Uterus (tissue), 2 donors: ENCODE results near the gene DNM3.

Experiments used
- POLR2A ChIP-seq, 2 donors: fragments of 450-650 bp; IDR thresholded peaks; one replicate each; pipeline ENCODE4 v1.6.1; 2016; ENCODE audit warnings: antibody characterized with exemption in 2 of 2, mild to moderate bottlenecking in 1 of 2, moderate library complexity in 1 of 2
- TF ChIP-seq, protein P1 (sequence below), 4 experiments: fragments of 200-600 bp in 2 of 4; fragments of 450-650 bp in 2 of 4; sonication (generic) in 2 of 4; IDR thresholded peaks; one replicate each; pipeline ENCODE4 v1.5.1; 2016 to 2019; ENCODE audit warnings: antibody characterized with exemption in 4 of 4, mild to moderate bottlenecking in 2 of 4, moderate library complexity in 1 of 4

DNA sequence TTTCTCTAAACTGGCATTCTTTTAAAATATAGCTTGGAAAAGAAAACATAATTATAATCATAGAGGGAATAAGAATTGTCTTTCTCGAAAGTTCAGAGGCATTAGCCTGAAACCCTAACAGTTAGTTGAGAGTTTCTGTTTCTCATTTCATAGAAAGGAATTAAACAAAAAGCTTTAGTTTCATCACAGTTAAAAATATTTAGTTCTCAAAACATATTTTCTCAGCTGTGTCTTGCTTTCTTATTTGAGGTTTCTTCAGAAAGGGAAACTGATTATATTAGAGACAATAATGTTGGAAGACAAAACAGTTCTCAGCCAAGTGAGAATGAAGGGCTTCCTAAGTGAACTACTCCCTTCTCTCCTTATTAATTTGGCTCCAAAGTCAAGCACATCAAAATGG is 503.8 kb downstream of the DNM3 start:
- TF ChIP-seq, protein P1, sequence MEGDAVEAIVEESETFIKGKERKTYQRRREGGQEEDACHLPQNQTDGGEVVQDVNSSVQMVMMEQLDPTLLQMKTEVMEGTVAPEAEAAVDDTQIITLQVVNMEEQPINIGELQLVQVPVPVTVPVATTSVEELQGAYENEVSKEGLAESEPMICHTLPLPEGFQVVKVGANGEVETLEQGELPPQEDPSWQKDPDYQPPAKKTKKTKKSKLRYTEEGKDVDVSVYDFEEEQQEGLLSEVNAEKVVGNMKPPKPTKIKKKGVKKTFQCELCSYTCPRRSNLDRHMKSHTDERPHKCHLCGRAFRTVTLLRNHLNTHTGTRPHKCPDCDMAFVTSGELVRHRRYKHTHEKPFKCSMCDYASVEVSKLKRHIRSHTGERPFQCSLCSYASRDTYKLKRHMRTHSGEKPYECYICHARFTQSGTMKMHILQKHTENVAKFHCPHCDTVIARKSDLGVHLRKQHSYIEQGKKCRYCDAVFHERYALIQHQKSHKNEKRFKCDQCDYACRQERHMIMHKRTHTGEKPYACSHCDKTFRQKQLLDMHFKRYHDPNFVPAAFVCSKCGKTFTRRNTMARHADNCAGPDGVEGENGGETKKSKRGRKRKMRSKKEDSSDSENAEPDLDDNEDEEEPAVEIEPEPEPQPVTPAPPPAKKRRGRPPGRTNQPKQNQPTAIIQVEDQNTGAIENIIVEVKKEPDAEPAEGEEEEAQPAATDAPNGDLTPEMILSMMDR (IDR thresholded peaks at IDR 0.05), result no peak
- TF ChIP-seq POLR2A (IDR thresholded peaks at IDR 0.05), result no peak
